Islet of Langerhans (tissue), 1 donor: ENCODE measurements around the gene DCBLD1.
"Not testable (repeated sequence)": the region's sequence is repeated elsewhere in the genome, so short reads cannot be mapped to it uniquely, and the experiment has no call there.

Experiments
- FAIRE-seq: peaks from one replicate; lab custom pipeline; 2011; peaks lifted over from hg19 to GRCh38; lab: Jason Lieb, UNC

The DCBLD1 gene

GRCh38 chr6:117482240-117483003 is at the start of gene DCBLD1:
TSS of gene DCBLD1 (plus strand) at chr6:117482674. CDS start at chr6:117482782, 108 bp downstream.
- FAIRE-seq: no peak

- no peak for FAIRE-seq
These were observed 41.6 kb upstream of the DCBLD1 start for GRCh38 chr6:117440706-117441525.

GRCh38 chr6:117441824-117442264 is 40.6 kb upstream of the DCBLD1 start:
- no peak for FAIRE-seq

- not testable (repeated sequence) for FAIRE-seq
These were observed 40.2 kb upstream of the DCBLD1 start for GRCh38 chr6:117442313-117442712.

GRCh38 chr6:117444600-117444999 is 37.9 kb upstream of the DCBLD1 start:
- FAIRE-seq: no peak

GRCh38 chr6:117446861-117447260 is 35.6 kb upstream of the DCBLD1 start:
- FAIRE-seq: no peak

GRCh38 chr6:117448011-117448410 is 34.5 kb upstream of the DCBLD1 start:
- no peak for FAIRE-seq

GRCh38 chr6:117448732-117449485 is 33.6 kb upstream of the DCBLD1 start:
- FAIRE-seq: no peak

- peak; percentile 99 for FAIRE-seq
These were observed 32.7 kb upstream of the DCBLD1 start for GRCh38 chr6:117449549-117450439.

GRCh38 chr6:117451671-117452070 is 30.8 kb upstream of the DCBLD1 start:
- no peak for FAIRE-seq

GRCh38 chr6:117456250-117456649 is 26.2 kb upstream of the DCBLD1 start:
- FAIRE-seq: no peak

- no peak for FAIRE-seq
These were observed 25.5 kb upstream of the DCBLD1 start for GRCh38 chr6:117456998-117457397.

GRCh38 chr6:117459204-117459944 is 23.1 kb upstream of the DCBLD1 start:
- no peak for FAIRE-seq

- FAIRE-seq: no peak
These were observed 18.5 kb upstream of the DCBLD1 start for GRCh38 chr6:117463762-117464665.

- FAIRE-seq: no peak
These were observed 17.8 kb upstream of the DCBLD1 start for GRCh38 chr6:117464700-117465099.

- no peak for FAIRE-seq
These were observed 16.8 kb upstream of the DCBLD1 start for GRCh38 chr6:117465691-117466090.

- no peak for FAIRE-seq
These were observed 14.6 kb upstream of the DCBLD1 start for GRCh38 chr6:117467876-117468275.

- FAIRE-seq: not testable (repeated sequence)
These were observed 13.9 kb upstream of the DCBLD1 start for GRCh38 chr6:117468527-117468926.

- FAIRE-seq: no peak
These were observed 13.1 kb upstream of the DCBLD1 start for GRCh38 chr6:117469356-117469755.

- no peak for FAIRE-seq
These were observed 12.7 kb upstream of the DCBLD1 start for GRCh38 chr6:117469791-117470190.
